HEK293T (cell line): ENCODE data around the gene TBC1D20.

ENCODE experiments used
- CTCF ChIA-PET: fragments of 350-600 bp; formaldehyde crosslinking; extraction: SDS; loops from one replicate; lab custom pipeline; 2021; ENCODE audit warnings: antibody characterized with exemption, inconsistent platforms; lab: Yijun Ruan, JAX
- POLR2A ChIA-PET: fragments of 350-600 bp; formaldehyde crosslinking; extraction: SDS; loops from one replicate; lab custom pipeline; 2020; ENCODE audit warnings: antibody characterized with exemption, inconsistent platforms; lab: Yijun Ruan, JAX
- DNase-seq: peaks from one replicate; pipeline ENCODE4 v3.0.0; 2012; ENCODE audit warnings: mixed read lengths; ENCODE audit errors: extremely low spot score
- ARNT ChIP-seq: fragments of 450-650 bp; IDR thresholded peaks from 2 replicates; pipeline ENCODE4 v1.6.1; 2017; ENCODE audit warnings: mild to moderate bottlenecking
- BHLHE40 ChIP-seq: fragments of 450-650 bp; IDR thresholded peaks from 2 replicates; pipeline ENCODE4 v1.6.1; 2016; ENCODE audit warnings: mild to moderate bottlenecking, moderate library complexity, borderline replicate concordance
- CTBP1 ChIP-seq: fragments of 450-650 bp; IDR thresholded peaks from 2 replicates; pipeline ENCODE4 v1.6.1; 2016; ENCODE audit warnings: borderline replicate concordance
- ELF4 ChIP-seq: fragments of 450-650 bp; IDR thresholded peaks from 2 replicates; pipeline ENCODE4 v1.6.1; 2017; ENCODE audit warnings: antibody characterized with exemption
- FOXA1 ChIP-seq: fragments of 450-650 bp; IDR thresholded peaks from 2 replicates; pipeline ENCODE4 v1.6.1; 2016; ENCODE audit warnings: mild to moderate bottlenecking
- FOXM1 ChIP-seq: fragments of 450-650 bp; IDR thresholded peaks from 2 replicates; pipeline ENCODE4 v1.6.1; 2017; ENCODE audit warnings: mild to moderate bottlenecking, borderline replicate concordance
- L3MBTL2 ChIP-seq: fragments of 450-650 bp; conservative IDR thresholded peaks from 2 replicates; pipeline ENCODE4 v1.6.1; 2016; ENCODE audit warnings: mild to moderate bottlenecking
- LEF1 ChIP-seq: fragments of 450-650 bp; IDR thresholded peaks from 2 replicates; pipeline ENCODE4 v1.6.1; 2017; ENCODE audit warnings: mild to moderate bottlenecking, borderline replicate concordance
- NFRKB ChIP-seq: fragments of 450-650 bp; IDR thresholded peaks from 2 replicates; pipeline ENCODE4 v1.6.1; 2016; ENCODE audit warnings: mild to moderate bottlenecking, moderate library complexity
- SP1 ChIP-seq: fragments of 450-650 bp; IDR thresholded peaks from 2 replicates; pipeline ENCODE4 v1.6.1; 2017
- SUZ12 ChIP-seq: fragments of 450-650 bp; IDR thresholded peaks from 2 replicates; pipeline ENCODE4 v1.6.1; 2016; ENCODE audit warnings: mild to moderate bottlenecking
- TARDBP ChIP-seq: fragments of 450-650 bp; IDR thresholded peaks from 2 replicates; pipeline ENCODE4 v1.6.1; 2016
- ZNF384 ChIP-seq: fragments of 450-650 bp; IDR thresholded peaks from 2 replicates; pipeline ENCODE4 v1.6.1; 2016
- TF ChIP-seq, protein P1 (sequence below): fragments of 450-650 bp; IDR thresholded peaks from 2 replicates; pipeline ENCODE4 v1.6.1; 2016

TBC1D20 gene

DNA sequence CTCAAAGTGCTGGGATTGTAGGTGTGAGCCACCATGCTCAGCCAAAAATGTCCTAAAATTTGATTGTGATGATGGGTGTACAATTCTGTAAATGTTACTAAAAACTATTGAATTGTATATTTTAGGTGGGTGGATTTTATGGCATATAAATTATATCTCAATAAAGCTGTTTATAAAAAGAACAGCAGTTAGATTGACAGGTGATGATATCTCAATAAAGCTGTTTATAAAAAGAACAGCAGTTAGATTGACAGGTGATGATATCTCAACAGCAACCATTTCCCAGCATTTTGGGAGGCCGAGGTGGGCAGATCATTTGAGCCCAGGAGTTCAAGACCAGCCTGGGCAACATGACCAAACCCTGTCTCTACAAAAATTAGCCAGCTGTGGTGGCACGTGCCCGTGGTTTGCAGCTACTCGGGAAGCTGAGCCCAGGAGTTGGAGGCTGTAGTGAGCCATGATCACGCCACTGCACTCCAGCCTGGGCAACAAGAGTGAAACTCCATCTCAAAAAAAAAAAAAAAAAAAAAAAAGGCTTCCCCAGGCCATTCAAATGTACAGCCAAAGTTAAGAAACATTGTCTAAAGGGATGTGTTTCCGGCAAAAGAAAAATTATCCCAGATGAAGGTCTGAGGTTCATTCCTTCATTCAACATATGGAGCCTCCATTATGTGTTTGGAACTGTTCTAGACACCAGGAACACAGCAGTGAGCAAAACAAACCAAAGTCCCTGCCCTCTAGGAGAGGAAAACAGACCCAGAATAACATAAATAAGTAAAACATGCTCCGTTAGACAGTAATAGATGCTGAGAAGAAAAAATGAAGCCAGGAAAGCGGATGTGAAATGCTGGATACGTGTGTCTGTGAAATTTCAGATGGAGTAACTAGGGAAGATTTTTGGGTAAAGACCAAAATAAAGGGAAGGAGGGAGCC is 55.9 kb downstream of the TBC1D20 start:
- ChIA-PET POLR2A (interaction anchor here (0.7 to 1.8 kb wide), 15 partner anchors 8 to 83 kb away, joined by 3 to 14 read pairs (median 4); partner anchors contain the start of gene TRIB3), CTCF (interaction anchor here (1.0 kb wide), 1 partner anchor 52 kb away, joined by 3 read pairs; no protein-coding TSS in a partner anchor)
- TF ChIP-seq SUZ12 (no peak), ZNF384 (peak; percentile 55)
- TF ChIP-seq, protein P1, sequence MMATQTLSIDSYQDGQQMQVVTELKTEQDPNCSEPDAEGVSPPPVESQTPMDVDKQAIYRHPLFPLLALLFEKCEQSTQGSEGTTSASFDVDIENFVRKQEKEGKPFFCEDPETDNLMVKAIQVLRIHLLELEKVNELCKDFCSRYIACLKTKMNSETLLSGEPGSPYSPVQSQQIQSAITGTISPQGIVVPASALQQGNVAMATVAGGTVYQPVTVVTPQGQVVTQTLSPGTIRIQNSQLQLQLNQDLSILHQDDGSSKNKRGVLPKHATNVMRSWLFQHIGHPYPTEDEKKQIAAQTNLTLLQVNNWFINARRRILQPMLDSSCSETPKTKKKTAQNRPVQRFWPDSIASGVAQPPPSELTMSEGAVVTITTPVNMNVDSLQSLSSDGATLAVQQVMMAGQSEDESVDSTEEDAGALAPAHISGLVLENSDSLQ, result peak; percentile 82
- no peak for DNase-seq

DNA sequence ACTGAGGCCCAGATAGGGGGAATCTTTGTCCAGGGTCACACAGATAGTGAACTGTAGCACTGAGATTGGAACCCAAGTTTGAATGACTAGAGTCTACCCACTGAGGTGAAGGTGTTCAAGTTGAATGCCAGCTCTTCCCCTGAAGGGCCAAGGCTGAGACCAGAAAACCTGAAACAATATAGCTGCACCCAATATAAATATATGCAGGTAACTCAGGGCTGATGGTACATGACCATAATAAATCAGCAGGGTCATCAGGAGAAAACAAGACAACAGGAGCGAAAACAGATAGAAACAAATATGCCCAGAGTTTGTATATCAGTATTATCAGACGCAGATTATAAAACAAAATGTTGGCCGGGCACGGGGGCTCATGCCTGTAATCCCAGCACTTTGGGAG is 58.2 kb downstream of the TBC1D20 start:
- POLR2A ChIA-PET, result no interaction called here
- CTCF ChIA-PET, result interaction anchor here (0.6 kb wide), 1 partner anchor 72 kb away, joined by 3 read pairs; no protein-coding TSS in a partner anchor
- DNase-seq, result no peak
- TF ChIP-seq LEF1, result no peak
- no peak for TF ChIP-seq ELF4
- no peak for TF ChIP-seq SUZ12

DNA sequence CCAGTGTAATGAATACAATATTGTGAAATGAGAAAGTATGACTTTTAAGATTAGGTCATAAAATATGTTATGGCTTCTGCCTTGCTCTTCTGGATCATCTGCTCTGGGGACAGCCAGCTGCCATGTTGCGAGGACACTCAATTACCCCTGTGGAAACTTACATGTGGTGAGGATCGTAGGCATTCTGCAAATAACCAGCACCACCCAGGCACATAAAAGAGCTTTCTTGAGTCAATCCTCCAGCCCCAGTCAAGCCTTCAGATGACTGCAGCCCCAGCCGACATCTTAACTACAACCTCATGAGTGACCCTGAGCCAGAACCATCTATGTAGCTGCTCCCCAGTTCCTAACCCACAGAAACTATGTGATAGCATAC is 58.8 kb downstream of the TBC1D20 start:
- TF ChIP-seq LEF1, result no peak
- no peak for TF ChIP-seq ARNT
- no peak for TF ChIP-seq TARDBP
- no peak for TF ChIP-seq CTBP1
- TF ChIP-seq, protein P1, result no peak
- no peak for TF ChIP-seq NFRKB
- no peak for TF ChIP-seq ELF4
- no peak for TF ChIP-seq FOXA1
- no peak for TF ChIP-seq SP1
- TF ChIP-seq FOXM1, result no peak
- no peak for TF ChIP-seq ZNF384
- TF ChIP-seq BHLHE40, result no peak
- no peak for TF ChIP-seq SUZ12
- DNase-seq, result no peak
- ChIA-PET CTCF (interaction anchor here (0.6 kb wide), 1 partner anchor 72 kb away, joined by 3 read pairs; no protein-coding TSS in a partner anchor), POLR2A (no interaction called here)

DNA sequence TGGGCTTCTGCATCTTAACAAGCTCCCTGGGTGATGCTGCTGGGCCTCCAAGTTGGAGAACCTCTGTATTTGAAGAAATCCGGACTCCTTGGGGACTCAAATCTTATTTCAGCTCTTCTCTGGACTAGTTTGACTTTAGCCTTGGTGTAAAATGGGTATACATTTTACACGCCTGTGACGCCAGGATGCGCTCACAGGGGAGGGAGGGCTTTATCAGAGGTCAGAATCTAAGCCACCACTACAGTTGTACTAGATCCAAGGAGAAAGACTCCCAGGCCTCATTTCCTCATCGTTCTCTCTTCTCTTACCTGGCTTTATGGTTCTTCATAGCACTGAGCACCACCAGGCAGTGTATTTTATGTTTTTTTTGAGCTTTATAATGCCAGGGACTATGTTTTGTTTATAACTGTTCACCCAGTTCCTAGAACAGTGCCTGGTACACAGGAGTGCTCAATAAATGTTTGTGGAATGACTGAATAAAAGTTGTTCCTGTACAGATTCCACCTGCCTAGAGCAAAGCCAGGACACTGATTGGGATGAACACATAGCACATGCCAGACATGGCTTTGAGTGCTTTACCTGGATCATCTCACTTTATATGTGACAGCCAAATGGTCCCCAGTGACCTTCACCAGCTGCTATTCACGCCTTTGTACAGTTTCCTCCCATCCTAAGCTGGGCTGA is 59.3 kb downstream of the TBC1D20 start:
- CTCF ChIA-PET, result no interaction called here
- no peak for DNase-seq
- POLR2A ChIA-PET, result no interaction called here
- TF ChIP-seq SP1 (no peak), BHLHE40 (no peak), L3MBTL2 (no peak), FOXA1 (no peak), LEF1 (no peak)

DNA sequence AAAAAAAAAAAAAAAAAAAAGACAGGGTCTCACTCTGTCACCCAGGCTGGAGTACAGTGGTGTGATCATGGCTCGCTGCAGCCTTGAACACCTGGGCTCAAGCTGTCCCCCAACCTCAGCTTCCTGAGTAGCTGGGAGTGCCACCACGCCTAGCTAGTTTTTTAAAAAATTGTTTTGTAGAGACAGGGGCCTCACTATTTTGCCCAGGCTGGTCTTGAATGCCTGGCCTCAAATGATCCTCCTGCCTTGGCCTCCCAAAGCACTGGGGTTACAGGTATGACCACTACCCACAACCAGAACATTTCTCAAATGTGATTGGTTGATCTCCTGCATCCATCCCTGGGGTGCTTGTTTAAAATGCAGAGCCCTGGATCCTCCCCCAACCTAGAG is 59.8 kb downstream of the TBC1D20 start:
- ChIA-PET CTCF (no interaction called here), POLR2A (no interaction called here)
- TF ChIP-seq ARNT, result no peak
- TF ChIP-seq, protein P1, result no peak
- TF ChIP-seq SP1, result no peak
- TF ChIP-seq LEF1, result no peak
- no peak for TF ChIP-seq TARDBP
- TF ChIP-seq FOXA1, result no peak
- DNase-seq, result no peak

DNA sequence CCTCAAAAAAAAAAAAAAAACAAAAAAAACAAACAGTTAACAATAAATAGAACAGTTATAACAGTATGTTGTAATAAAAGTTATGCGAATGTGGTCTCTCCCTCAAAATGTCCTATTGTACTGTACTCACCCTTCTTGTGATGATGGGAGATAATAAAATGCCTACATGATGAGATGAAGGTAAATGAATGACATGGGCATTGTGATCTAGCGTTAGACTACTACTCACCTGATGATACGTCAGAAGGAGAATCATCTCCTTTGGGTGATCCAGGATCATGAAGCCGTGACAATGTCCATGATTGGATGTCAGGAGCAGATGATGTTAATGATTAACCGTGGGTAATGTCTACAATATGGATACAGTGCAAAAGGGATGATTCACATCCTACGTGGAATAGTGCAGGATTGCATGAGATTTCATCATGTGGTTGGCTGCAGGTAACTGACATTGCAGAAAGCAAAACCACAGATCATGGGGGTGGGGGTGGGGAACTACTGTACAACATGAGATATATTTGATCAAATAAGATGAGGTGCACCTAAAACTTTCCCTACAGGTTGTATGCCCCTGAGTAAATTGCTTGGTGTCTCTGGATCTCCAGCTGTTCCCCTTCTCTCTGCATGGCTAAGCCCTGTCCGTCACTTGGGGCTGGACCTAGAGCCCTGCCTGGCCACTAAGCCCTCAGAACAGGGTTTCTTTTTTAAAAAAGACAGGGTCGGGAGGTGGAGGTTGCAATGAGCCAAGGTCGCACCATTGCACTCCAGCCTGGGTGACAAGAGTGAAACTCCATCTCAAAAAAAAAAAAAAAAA is 60.4 kb downstream of the TBC1D20 start:
- DNase-seq, result no peak
- no peak for TF ChIP-seq SUZ12
- ChIA-PET POLR2A (no interaction called here), CTCF (interaction anchor here (0.6 kb wide), 1 partner anchor 782 kb away, joined by 3 read pairs; no protein-coding TSS in a partner anchor)
